PC-3 (cell line): ENCODE measurements around the gene RHBG. TPM values are rescaled to one million over a fixed set of nuclear protein-coding genes. Genes with fewer than 3 reads are reported as not detected.

Experiments used
- ATAC-seq: fragments of 200-7000 bp; cut with Tn5 transposase; 2 replicates; pipeline ENCODE4 v1.9.1; 2020; ENCODE audit warnings: mild to moderate bottlenecking, moderate library complexity
- BruUV-seq: library from RNA; stranded (reverse); fragments of 400-500 nt; replicated peaks from 2 replicates; lab custom pipeline; 2021; lab: Mats Ljungman, UMichigan
- CTCF ChIA-PET: fragments of 300-600 bp; sonication (Branson Sonifier 250); formaldehyde crosslinking; loops from one replicate; lab custom pipeline; 2022; ENCODE audit warnings: antibody characterized with exemption; lab: Charles Lee
- POLR2A ChIA-PET: fragments of 300-600 bp; sonication (Branson Sonifier 250); formaldehyde crosslinking; loops from one replicate; lab custom pipeline; 2022; ENCODE audit warnings: antibody characterized with exemption; ENCODE audit not compliant: unreplicated experiment; lab: Charles Lee
- DNase-seq: peaks from one replicate; pipeline ENCODE4 v3.0.0-alpha.2; 2015
- H2AFZ ChIP-seq: fragments of 300-600 bp; sonication (generic); 2 replicates; pipeline ENCODE4 v1.6.0; 2016; ENCODE audit warnings: antibody characterized with exemption, low read length
- H3F3A ChIP-seq: fragments of 300-600 bp; sonication (generic); one replicate; pipeline ENCODE4 v1.6.0; 2017; ENCODE audit warnings: antibody characterized with exemption, low read length, control low read depth, mild to moderate bottlenecking; ENCODE audit not compliant: unreplicated experiment
- H3K27ac ChIP-seq: fragments of 300-600 bp; sonication (generic); 2 replicates; pipeline ENCODE4 v1.5.1; 2016; ENCODE audit warnings: mild to moderate bottlenecking, low read length
- H3K27me3 ChIP-seq: fragments of 300-600 bp; sonication (generic); 2 replicates; pipeline ENCODE4 v1.6.1; 2016; ENCODE audit warnings: low read length, mixed read lengths
- H3K36me3 ChIP-seq: fragments of 300-600 bp; sonication (generic); 2 replicates; pipeline ENCODE4 v1.6.1; 2016; ENCODE audit warnings: low read depth, mixed run types, low read length, mixed read lengths
- H3K4me1 ChIP-seq: fragments of 300-600 bp; sonication (generic); 2 replicates; pipeline ENCODE4 v1.5.1; 2016; ENCODE audit warnings: low read length; ENCODE audit not compliant: insufficient read depth
- H3K4me2 ChIP-seq: fragments of 300-600 bp; sonication (generic); 2 replicates; pipeline ENCODE4 v1.6.0; 2016; ENCODE audit warnings: low read length
- H3K4me3 ChIP-seq: fragments of 300-600 bp; sonication (generic); 2 replicates; pipeline ENCODE4 v1.5.1; 2016; ENCODE audit warnings: mild to moderate bottlenecking, low read length, mixed read lengths
- H3K79me2 ChIP-seq: fragments of 300-600 bp; sonication (generic); 2 replicates; pipeline ENCODE4 v1.6.1; 2017; ENCODE audit warnings: low read length, mixed read lengths
- H3K9ac ChIP-seq: fragments of 300-600 bp; sonication (generic); 2 replicates; pipeline ENCODE4 v1.6.0; 2016; ENCODE audit warnings: mild to moderate bottlenecking, low read length
- H3K9me2 ChIP-seq: fragments of 300-600 bp; sonication (generic); replicated peaks from 2 replicates; pipeline ENCODE4 v1.6.1; 2016; ENCODE audit warnings: mixed run types, low read length, mixed read lengths
- H3K9me3 ChIP-seq: fragments of 300-600 bp; sonication (generic); 2 replicates; pipeline ENCODE4 v1.6.1; 2016; ENCODE audit warnings: low read length, mixed read lengths
- H4K20me1 ChIP-seq: fragments of 300-600 bp; sonication (generic); 2 replicates; pipeline ENCODE4 v1.6.1; 2016; ENCODE audit warnings: low read length, mixed read lengths
- CTCF ChIP-seq: fragments of 300-600 bp; sonication (generic); conservative IDR thresholded peaks from 2 replicates; pipeline ENCODE4 v1.5.1; 2017; ENCODE audit warnings: antibody characterized with exemption, low read depth, mild to moderate bottlenecking, low read length
- EZH2 ChIP-seq: fragments of 300-600 bp; sonication (generic); IDR thresholded peaks from one replicate; pipeline ENCODE4 v1.6.1; 2017; ENCODE audit warnings: antibody characterized with exemption, mild to moderate bottlenecking, low read length; ENCODE audit not compliant: unreplicated experiment
- EZH2phosphoT487 ChIP-seq: fragments of 300-600 bp; sonication (generic); IDR thresholded peaks from 2 replicates; pipeline ENCODE4 v1.6.1; 2018; ENCODE audit warnings: mild to moderate bottlenecking, antibody characterized with exemption, low read length, borderline replicate concordance
- intact Hi-C: fragments of 100-400 bp; cut with micrococcal nuclease; formaldehyde crosslinking; loops from 2 replicates; pipeline ENCODE4 v1.9.0; 2023
- total RNA-seq: library from RNA; depleted of rRNA; stranded (reverse); fragments of >200 nt; gene quantifications from 2 replicates; pipeline ENCODE4 v1.2.3, GENCODE V29; 2014

The RHBG gene
- total RNA-seq, 1 experiment from 2014 or later = 0.26 TPM

GRCh38 chr1:156394835-156395461 is 25.9 kb downstream of the RHBG start:
- POLR2A ChIA-PET = no interaction called here
- no peak; the same call in 1 of the 2 replicates for ATAC-seq

GRCh38 chr1:156399355-156400125 is 30.5 kb downstream of the RHBG start:
- ChIA-PET CTCF (no interaction called here), POLR2A (no interaction called here)
- Histone ChIP-seq H3K4me1 (peaks cover 10% of the 10 kb centered on the region), H3K4me2 (no peak overlapping the region), H2AFZ (no peak overlapping the region), H3F3A (no peaks in the 10 kb centered on the region), H3K79me2 (no peaks in the 10 kb centered on the region), H3K27me3 (no peaks in the 10 kb centered on the region), H3K9me2 (no peaks in the 10 kb centered on the region), H3K27ac (0 out of 2 replicates have a peak overlapping the region, but pooled peaks have one; percentile 41), H3K36me3 (peaks cover 3% of the 10 kb centered on the region; the same call in 1 of the 2 replicates), H3K9ac (no peak overlapping the region), H3K4me3 (no peak overlapping the region), H3K9me3 (peaks cover 5% of the 10 kb centered on the region; the same call in 1 of the 2 replicates), H4K20me1 (no peaks in the 10 kb centered on the region)
- intact Hi-C loops = no loop called here
- TF ChIP-seq CTCF (no peak), EZH2 (no peak), EZH2phosphoT487 (no peak)
- DNase-seq (no peak), ATAC-seq (no peak)
- BruUV-seq = no TSS peak

More at GRCh38 chr1:156394835-156395461, 25.9 kb downstream of the RHBG start:
- H3K4me3 ChIP-seq = no peak overlapping the region
- peak; percentile 69 for DNase-seq
- H3F3A ChIP-seq = no peaks in the 10 kb centered on the region
- no peaks in the 10 kb centered on the region for H3K27me3 ChIP-seq
- peaks cover 3% of the 10 kb centered on the region; the same call in 1 of the 2 replicates for H3K36me3 ChIP-seq
- CTCF ChIA-PET = interaction anchor here (0.8 kb wide), 1 partner anchor 51 kb away, joined by 3 read pairs; no protein-coding TSS in a partner anchor
- intact Hi-C loops = no loop called here
- H3K9me2 ChIP-seq = no peaks in the 10 kb centered on the region
- no peaks in the 10 kb centered on the region for H3K79me2 ChIP-seq
- peaks cover 5% of the 10 kb centered on the region; the same call in 1 of the 2 replicates for H3K9me3 ChIP-seq
- BruUV-seq = no TSS peak
- H3K4me2 ChIP-seq = no peak overlapping the region
- H4K20me1 ChIP-seq = no peaks in the 10 kb centered on the region
- no peak overlapping the region for H3K9ac ChIP-seq
- H2AFZ ChIP-seq = no peak overlapping the region
- TF ChIP-seq CTCF (no peak), EZH2 (no peak), EZH2phosphoT487 (no peak)
- H3K27ac ChIP-seq = no peak overlapping the region
- H3K4me1 ChIP-seq = peaks cover 10% of the 10 kb centered on the region
